ENCODE data around the gene SDK1. TPM values are rescaled to one million over a fixed set of nuclear protein-coding genes. Genes with fewer than 3 reads are reported as not detected.

The SDK1 gene
- total and polyA plus RNA-seq, 11 donors: 2.2 to 5.8 (median 3.4) TPM

DNA sequence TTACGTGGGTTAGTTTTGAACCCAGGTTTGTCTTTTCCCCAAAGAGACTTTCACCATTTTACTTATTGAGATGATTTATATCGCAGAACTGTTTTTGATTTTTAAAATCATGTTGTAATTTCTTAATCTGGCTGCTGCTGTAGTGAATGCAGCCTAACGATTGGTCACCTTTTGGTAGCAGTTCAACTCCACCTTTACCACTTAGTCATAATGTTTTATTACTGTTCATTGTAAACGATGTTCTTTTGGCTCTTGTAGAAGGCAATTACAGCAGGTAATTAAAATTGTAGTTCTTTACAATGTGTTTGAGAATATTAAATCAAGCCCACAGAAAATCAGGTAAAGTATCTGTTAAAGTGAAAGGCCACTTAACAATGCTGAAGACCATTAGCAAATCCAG is 531.1 kb downstream of the SDK1 start:
- Histone ChIP-seq H3K36me3 (no peaks in the 10 kb centered on the region), H3K4me3 (no peak overlapping the region), H3K27ac (no peak overlapping the region), H3K9me3 (no peaks in the 10 kb centered on the region), H3K27me3 (no peaks in the 10 kb centered on the region), H3K4me1 (no peaks in the 10 kb centered on the region)
- no peak for ATAC-seq
- intact Hi-C loops (cut with DNase I): no loop called here
- 80 to 90% (median 86%) methylated on average over 4 of the region's 4 CpGs for WGBS, 4 donors
- no peak for DNase-seq
- TF ChIP-seq POLR2A (IDR thresholded peaks at IDR 0.05): no peak
- TF ChIP-seq, protein P1, sequence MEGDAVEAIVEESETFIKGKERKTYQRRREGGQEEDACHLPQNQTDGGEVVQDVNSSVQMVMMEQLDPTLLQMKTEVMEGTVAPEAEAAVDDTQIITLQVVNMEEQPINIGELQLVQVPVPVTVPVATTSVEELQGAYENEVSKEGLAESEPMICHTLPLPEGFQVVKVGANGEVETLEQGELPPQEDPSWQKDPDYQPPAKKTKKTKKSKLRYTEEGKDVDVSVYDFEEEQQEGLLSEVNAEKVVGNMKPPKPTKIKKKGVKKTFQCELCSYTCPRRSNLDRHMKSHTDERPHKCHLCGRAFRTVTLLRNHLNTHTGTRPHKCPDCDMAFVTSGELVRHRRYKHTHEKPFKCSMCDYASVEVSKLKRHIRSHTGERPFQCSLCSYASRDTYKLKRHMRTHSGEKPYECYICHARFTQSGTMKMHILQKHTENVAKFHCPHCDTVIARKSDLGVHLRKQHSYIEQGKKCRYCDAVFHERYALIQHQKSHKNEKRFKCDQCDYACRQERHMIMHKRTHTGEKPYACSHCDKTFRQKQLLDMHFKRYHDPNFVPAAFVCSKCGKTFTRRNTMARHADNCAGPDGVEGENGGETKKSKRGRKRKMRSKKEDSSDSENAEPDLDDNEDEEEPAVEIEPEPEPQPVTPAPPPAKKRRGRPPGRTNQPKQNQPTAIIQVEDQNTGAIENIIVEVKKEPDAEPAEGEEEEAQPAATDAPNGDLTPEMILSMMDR (IDR thresholded peaks at IDR 0.05): no peak

GRCh38 chr7:3835109-3835508 is 534.1 kb downstream of the SDK1 start:
- H3K4me1 ChIP-seq: no peaks in the 10 kb centered on the region
- H3K27ac ChIP-seq: no peak overlapping the region
- 93 to 95% (median 94%) methylated on average over 8 of the region's 8 CpGs for WGBS, 4 donors
- ATAC-seq: no peak
- intact Hi-C loops (cut with DNase I): no loop called here
- H3K36me3 ChIP-seq: no peaks in the 10 kb centered on the region
- H3K27me3 ChIP-seq: no peaks in the 10 kb centered on the region
- no peak overlapping the region for H3K4me3 ChIP-seq
- no peaks in the 10 kb centered on the region for H3K9me3 ChIP-seq
- TF ChIP-seq, protein P1 (IDR thresholded peaks at IDR 0.05): no peak
- no peak for TF ChIP-seq POLR2A (IDR thresholded peaks at IDR 0.05)
- no peak for DNase-seq

- 73 to 83% (median 79%) methylated on average over 7 of the region's 7 CpGs for WGBS, 4 donors
- no peak overlapping the region for H3K27ac ChIP-seq
- no peak overlapping the region for H3K4me3 ChIP-seq
- no peaks in the 10 kb centered on the region for H3K4me1 ChIP-seq
- no peaks in the 10 kb centered on the region for H3K9me3 ChIP-seq
- H3K36me3 ChIP-seq: no peaks in the 10 kb centered on the region
- intact Hi-C loops (cut with DNase I): no loop called here
- ATAC-seq (no peak), DNase-seq (no peak)
- H3K27me3 ChIP-seq: no peaks in the 10 kb centered on the region
- TF ChIP-seq POLR2A (IDR thresholded peaks at IDR 0.05): no peak
- TF ChIP-seq, protein P1 (IDR thresholded peaks at IDR 0.05): no peak
Measured at GRCh38 chr7:3836855-3837254, 535.8 kb downstream of the SDK1 start.

DNA sequence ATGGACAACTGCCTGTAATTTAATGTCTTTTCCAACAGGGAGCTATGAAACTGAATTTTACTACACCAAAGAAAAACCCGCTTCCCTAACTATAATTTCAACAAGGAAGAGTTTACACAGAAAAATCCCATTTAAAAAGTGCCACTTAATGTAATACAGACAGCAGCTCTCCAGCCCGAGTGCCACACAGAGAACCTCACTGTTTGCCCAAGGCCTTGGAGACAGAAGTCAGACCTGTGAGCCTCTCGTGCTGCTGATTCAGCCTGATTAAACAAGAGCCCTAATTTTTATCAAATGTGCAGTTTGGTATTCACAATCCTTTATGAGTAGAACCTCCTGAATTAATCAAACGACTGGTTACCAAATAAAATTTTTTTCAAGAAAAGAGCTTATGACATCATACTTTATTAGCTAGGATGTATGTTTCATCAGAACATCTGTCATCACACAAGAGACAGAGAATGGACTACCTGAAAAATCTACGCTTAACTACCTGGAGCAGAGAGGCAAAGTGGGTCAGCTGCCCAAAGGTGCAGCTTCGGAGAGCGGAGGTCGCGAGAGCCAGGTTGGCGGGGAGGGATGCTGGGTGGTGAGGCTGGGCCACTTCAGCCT is 543.6 kb downstream of the SDK1 start:
- H3K4me3 ChIP-seq: no peak overlapping the region
- no peak overlapping the region for H3K27ac ChIP-seq
- WGBS, 4 donors: 86 to 95% (median 93%) methylated on average over 10 of the region's 10 CpGs
- H3K9me3 ChIP-seq: no peaks in the 10 kb centered on the region
- H3K4me1 ChIP-seq: no peaks in the 10 kb centered on the region
- no peak for ATAC-seq
- no peak for DNase-seq
- TF ChIP-seq POLR2A (IDR thresholded peaks at IDR 0.05): no peak
- TF ChIP-seq, protein P1 (IDR thresholded peaks at IDR 0.05): no peak
- H3K27me3 ChIP-seq: no peaks in the 10 kb centered on the region
- intact Hi-C loops (cut with DNase I): no loop called here
- no peaks in the 10 kb centered on the region for H3K36me3 ChIP-seq
